Measurements from ENCODE around the gene ADCY5.

Gene ADCY5

DNA sequence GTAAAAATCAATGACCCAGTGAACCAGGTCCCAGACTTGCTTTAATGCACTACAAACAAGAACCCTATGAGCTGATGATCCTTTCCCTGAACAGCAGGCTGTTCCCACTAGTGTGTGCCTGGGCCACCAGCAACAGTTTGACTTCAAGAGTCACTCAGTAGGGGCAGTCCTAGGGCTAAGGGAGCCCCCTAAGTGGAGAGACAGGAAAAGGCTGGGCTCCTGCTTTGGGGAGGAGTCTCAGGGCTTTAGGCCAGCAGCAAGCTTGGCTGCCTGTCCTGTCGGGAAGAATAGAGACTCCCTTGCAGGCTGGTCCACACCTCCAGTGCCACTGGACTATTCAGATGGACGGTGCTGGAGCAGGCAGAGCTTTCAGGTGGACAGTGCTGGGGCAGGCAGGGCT lies 29.4 kb upstream of the ADCY5 start:
- no peak overlapping the region for H3K4me3 ChIP-seq (ENCODE audit: control insufficient read depth, low read depth, low read length)
- TF ChIP-seq, protein P1, sequence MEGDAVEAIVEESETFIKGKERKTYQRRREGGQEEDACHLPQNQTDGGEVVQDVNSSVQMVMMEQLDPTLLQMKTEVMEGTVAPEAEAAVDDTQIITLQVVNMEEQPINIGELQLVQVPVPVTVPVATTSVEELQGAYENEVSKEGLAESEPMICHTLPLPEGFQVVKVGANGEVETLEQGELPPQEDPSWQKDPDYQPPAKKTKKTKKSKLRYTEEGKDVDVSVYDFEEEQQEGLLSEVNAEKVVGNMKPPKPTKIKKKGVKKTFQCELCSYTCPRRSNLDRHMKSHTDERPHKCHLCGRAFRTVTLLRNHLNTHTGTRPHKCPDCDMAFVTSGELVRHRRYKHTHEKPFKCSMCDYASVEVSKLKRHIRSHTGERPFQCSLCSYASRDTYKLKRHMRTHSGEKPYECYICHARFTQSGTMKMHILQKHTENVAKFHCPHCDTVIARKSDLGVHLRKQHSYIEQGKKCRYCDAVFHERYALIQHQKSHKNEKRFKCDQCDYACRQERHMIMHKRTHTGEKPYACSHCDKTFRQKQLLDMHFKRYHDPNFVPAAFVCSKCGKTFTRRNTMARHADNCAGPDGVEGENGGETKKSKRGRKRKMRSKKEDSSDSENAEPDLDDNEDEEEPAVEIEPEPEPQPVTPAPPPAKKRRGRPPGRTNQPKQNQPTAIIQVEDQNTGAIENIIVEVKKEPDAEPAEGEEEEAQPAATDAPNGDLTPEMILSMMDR (IDR thresholded peaks at IDR 0.05; ENCODE audit: control insufficient read depth, insufficient read depth, low read depth, low read length, missing control alignments) = no peak
- no peak for DNase-seq (ENCODE audit: low read depth)

DNA sequence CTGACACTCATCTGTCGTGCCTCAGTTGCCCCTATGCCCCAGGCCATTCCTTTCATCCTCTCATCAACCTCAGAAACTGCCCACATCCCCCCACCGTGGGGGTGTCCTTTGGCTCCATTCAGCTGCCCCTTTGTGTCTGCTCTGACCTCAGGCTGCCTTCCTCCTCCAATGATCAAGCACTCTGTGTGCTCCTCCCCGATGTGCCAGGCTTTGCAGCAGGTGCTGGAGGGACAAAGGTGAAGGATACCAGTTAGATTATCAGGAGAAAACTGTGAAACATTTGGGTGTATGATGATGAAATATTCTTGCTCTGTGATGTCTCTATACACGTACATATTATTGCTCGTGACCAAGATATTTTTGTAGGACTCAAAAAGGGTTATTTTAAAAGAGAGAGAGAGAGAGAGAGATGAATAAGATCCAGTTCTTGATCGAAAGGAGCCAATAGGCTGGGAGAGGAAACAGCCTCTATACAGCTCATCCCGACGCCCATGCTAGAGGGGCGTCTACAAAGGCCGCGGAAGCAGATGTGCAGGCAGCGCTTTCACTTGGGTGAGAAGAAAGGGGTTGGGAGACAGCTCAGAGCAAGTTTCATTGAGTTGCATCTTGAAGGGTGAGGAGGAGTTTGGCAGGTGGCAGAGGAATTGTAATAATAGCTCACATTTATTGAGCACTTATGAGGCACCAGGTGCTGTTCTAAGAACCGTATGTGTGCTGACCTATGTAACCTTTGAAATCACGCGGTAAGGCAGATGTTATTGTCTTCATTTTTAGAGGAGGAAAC lies 28.3 kb upstream of the ADCY5 start:
- TF ChIP-seq, protein P1 (IDR thresholded peaks at IDR 0.05; ENCODE audit: control insufficient read depth, insufficient read depth, low read depth, low read length, missing control alignments) = no peak
- no peak overlapping the region for H3K4me3 ChIP-seq (ENCODE audit: control insufficient read depth, low read depth, low read length)
- DNase-seq (ENCODE audit: low read depth) = no peak

DNA sequence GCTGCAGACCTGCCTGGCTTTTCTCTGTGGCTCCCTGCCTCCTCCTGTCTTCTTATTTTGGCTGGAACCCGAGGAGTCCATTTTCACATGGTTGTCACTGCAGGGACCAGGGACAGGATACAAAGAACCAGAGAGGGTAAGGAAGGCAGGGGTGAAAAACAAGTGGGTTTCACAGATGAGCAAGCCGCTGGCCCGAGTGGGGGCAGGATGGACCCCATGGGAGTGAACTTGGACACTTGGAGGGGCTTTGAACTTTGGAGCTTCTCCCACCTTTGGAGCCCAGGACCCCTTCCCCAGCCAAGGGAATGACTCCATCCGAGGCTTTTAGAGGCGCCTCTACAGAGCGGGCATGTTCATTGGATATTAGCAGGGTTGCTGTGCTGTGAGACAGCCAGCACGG lies 26.9 kb upstream of the ADCY5 start:
- DNase-seq (ENCODE audit: low read depth) = no peak
- TF ChIP-seq, protein P1 (IDR thresholded peaks at IDR 0.05; ENCODE audit: control insufficient read depth, insufficient read depth, low read depth, low read length, missing control alignments) = no peak
- no peak overlapping the region for H3K4me3 ChIP-seq (ENCODE audit: control insufficient read depth, low read depth, low read length)

DNA sequence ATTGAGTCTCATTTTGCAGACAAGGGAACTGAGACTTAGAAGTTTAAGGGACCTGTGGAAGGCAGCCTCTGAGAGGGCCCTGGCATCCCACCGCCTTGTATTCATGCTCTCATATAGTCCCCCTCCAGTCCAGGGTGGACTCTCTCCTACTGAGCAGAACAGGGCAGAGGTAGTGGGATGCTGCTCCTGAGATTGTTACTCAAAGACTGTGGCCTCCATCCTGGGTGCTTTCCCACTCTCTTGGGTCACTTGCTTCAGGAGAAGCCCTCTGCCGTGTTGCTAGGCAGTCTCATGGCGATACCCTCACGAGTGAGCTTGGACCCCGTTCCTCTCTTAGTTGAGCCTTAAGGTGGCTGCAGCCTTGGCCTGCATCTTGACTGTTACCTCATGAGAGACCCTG lies 22.2 kb upstream of the ADCY5 start:
- H3K4me3 ChIP-seq (ENCODE audit: control insufficient read depth, low read depth, low read length) = no peak overlapping the region
- no peak for DNase-seq (ENCODE audit: low read depth)
- TF ChIP-seq, protein P1 (IDR thresholded peaks at IDR 0.05; ENCODE audit: control insufficient read depth, insufficient read depth, low read depth, low read length, missing control alignments) = no peak

GRCh38 chr3:123469323-123469995 lies 20.6 kb upstream of the ADCY5 start:
- no peak overlapping the region for H3K4me3 ChIP-seq (ENCODE audit: control insufficient read depth, low read depth, low read length)
- TF ChIP-seq, protein P1 (IDR thresholded peaks at IDR 0.05; ENCODE audit: control insufficient read depth, insufficient read depth, low read depth, low read length, missing control alignments) = no peak
- no peak for DNase-seq (ENCODE audit: low read depth)

DNA sequence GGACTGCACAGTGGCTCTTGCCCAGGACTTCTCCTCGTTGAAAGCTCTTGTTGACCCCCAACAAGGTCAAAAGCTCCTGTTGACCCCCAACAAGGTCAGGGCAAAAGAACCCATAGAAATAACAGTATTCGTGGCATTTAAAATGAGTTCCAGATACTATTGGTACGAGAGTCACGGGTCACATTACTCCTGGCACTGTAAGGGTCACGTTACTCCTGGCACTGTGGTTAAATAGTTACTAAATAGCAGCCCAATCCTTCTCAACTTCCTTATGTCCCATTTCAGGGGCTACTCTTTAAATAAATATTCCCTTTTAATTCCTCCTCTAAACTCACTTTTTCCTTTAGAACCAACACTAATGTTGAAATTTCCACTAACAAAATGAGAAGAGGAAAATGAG lies 18.2 kb upstream of the ADCY5 start:
- H3K4me3 ChIP-seq (ENCODE audit: control insufficient read depth, low read depth, low read length) = no peak overlapping the region
- DNase-seq (ENCODE audit: low read depth) = no peak
- TF ChIP-seq, protein P1 (IDR thresholded peaks at IDR 0.05; ENCODE audit: control insufficient read depth, insufficient read depth, low read depth, low read length, missing control alignments) = no peak

All from AG09309 (cell line).